T-cell (primary cell): ENCODE data around the gene PRSS2. TPM values are rescaled to one million over a fixed set of nuclear protein-coding genes. Genes with fewer than 3 reads are reported as not detected.

Source experiments
- ATAC-seq, 4 experiments: fragments of 200-7000 bp in 3 of 4; fragments of 150-1000 bp in 1 of 4; cut with Tn5 transposase; replicated peaks in 1 of 4; 1 replicate in 3 of 4; 2 replicates in 1 of 4; pipeline ENCODE4 v1.10.0; 2021; ENCODE audit warnings: moderate library complexity in 3 of 4, mild to moderate bottlenecking in 2 of 4, moderate number of reproducible peaks in 1 of 4
- CTCF ChIA-PET, 2 donors: fragments of 300-600 bp; sonication (Branson Sonifier 250); formaldehyde crosslinking; loops; one replicate each; lab custom pipeline; 2022; ENCODE audit warnings: antibody characterized with exemption in 2 of 2; lab: Charles Lee
- POLR2A ChIA-PET, 2 donors: fragments of 300-600 bp; sonication (Branson Sonifier 250); formaldehyde crosslinking; loops; one replicate each; lab custom pipeline; 2022; ENCODE audit warnings: antibody characterized with exemption in 2 of 2; lab: Charles Lee
- DNase-seq, 35 experiments: peaks; one replicate each; pipeline versions ENCODE4 v3.0.0 to v3.0.0-alpha.2; 2013 to 2023
- H3K27ac ChIP-seq: one replicate; pipeline ENCODE4 v1.5.1; 2013; ENCODE audit warnings: low read length
- H3K27me3 ChIP-seq, 2 experiments: replicated peaks in 1 of 2; 1 replicate in 1 of 2; 2 replicates in 1 of 2; pipeline versions ENCODE4 v1.6.1 to v1.7.0; 2013; ENCODE audit warnings: low read length in 1 of 2, mixed read lengths in 1 of 2; ENCODE audit not compliant: control insufficient read depth in 2 of 2, insufficient read depth in 2 of 2; ENCODE audit errors: extremely low read depth in 1 of 2
- H3K36me3 ChIP-seq, 2 donors: 1 replicate in 1 of 2; 2 replicates in 1 of 2; pipeline versions ENCODE4 v1.6.1 to v1.7.0; 2013; ENCODE audit warnings: low read length in 1 of 2; ENCODE audit not compliant: control insufficient read depth in 2 of 2, insufficient read depth in 1 of 2; ENCODE audit errors: extremely low read depth in 1 of 2
- H3K4me1 ChIP-seq, 2 experiments: 1 replicate in 1 of 2; 2 replicates in 1 of 2; pipeline versions ENCODE4 v1.6.1 to v1.7.0; 2013; ENCODE audit warnings: low read length in 2 of 2, mixed read lengths in 1 of 2; ENCODE audit not compliant: insufficient read depth in 2 of 2, control insufficient read depth in 1 of 2; ENCODE audit errors: extremely low read depth in 1 of 2
- H3K4me3 ChIP-seq, 2 donors: 1 replicate in 1 of 2; 2 replicates in 1 of 2; pipeline versions ENCODE4 v1.5.1 to v1.7.0; 2013; ENCODE audit warnings: mild to moderate bottlenecking in 2 of 2, low read length in 1 of 2, moderate library complexity in 1 of 2; ENCODE audit not compliant: control insufficient read depth in 1 of 2; ENCODE audit errors: extremely low read depth in 1 of 2
- H3K9me3 ChIP-seq: 2 replicates; pipeline ENCODE4 v1.7.0; 2013
- H3K27ac Mint-ChIP-seq, 2 donors: one replicate each; pipeline ENCODE4 v1.8.0; 2020 to 2021; ENCODE audit warnings: mild to moderate bottlenecking in 2 of 2, mixed read lengths in 2 of 2
- H3K27me3 Mint-ChIP-seq, 2 donors: one replicate each; pipeline ENCODE4 v1.8.0; 2021 to 2022; ENCODE audit warnings: mixed read lengths in 2 of 2
- H3K36me3 Mint-ChIP-seq: one replicate; pipeline ENCODE4 v1.8.0; 2021; ENCODE audit warnings: mixed read lengths
- H3K4me1 Mint-ChIP-seq, 3 donors: one replicate each; pipeline ENCODE4 v1.8.0; 2020 to 2022; ENCODE audit warnings: mixed read lengths in 3 of 3, mild to moderate bottlenecking in 1 of 3
- H3K4me3 Mint-ChIP-seq, 3 donors: one replicate each; pipeline ENCODE4 v1.8.0; 2020 to 2022; ENCODE audit warnings: mild to moderate bottlenecking in 3 of 3, mixed read lengths in 3 of 3, moderate library complexity in 3 of 3
- H3K9me3 Mint-ChIP-seq, 3 donors: one replicate each; pipeline ENCODE4 v1.8.0; 2020 to 2022; ENCODE audit warnings: mixed read lengths in 3 of 3
- whole genome bisulfite sequencing: methylation state at CpG from one replicate; pipeline ENCODE4 v1.1.5; 2013; ENCODE audit warnings: missing lambda C conversion rate; ENCODE audit not compliant: insufficient coverage; 5-methylcytosine and 5-hydroxymethylcytosine counted together
- total RNA-seq, 35 experiments: library from RNA in 6 of 35; stranded (reverse) in 6 of 35; fragments of 120-200 nt in 1 of 35; gene quantifications; one replicate each; pipeline versions ENCODE4 v1.2.1 to v1.2.4 and lab custom pipeline; 2013 to 2026

Gene PRSS2
- total RNA-seq, 5 donors from 2014 or later (not counting 1 experiment from before 2014, with no cell fraction given): 47.1 to 64.6 (median 57.7) TPM; not detected in 2

DNA sequence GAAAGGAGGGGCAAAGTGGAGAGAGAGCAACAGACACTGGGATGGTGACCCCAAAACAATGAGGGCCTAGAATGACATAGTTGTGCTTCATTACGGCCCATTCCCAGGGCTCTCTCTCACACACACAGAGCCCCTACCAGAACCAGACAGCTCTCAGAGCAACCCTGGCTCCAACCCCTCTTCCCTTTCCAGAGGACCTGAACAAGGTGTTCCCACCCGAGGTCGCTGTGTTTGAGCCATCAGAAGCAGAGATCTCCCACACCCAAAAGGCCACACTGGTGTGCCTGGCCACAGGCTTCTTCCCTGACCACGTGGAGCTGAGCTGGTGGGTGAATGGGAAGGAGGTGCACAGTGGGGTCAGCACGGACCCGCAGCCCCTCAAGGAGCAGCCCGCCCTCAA lies 20.7 kb downstream of the PRSS2 start:
- no peaks in the 10 kb centered on the region for H3K9me3 ChIP-seq
- peaks cover 39 to 56% (median 46%) of the 10 kb centered on the region in 3 donors for H3K4me1 Mint-ChIP-seq
- CTCF ChIA-PET: interaction anchor here (0.7 to 10.0 kb wide), 4 partner anchors 18 to 159 kb away, joined by 3 to 382 read pairs (median 4); no protein-coding TSS in a partner anchor
- WGBS: 17% methylated on average over 1 of the region's 7 CpGs
- POLR2A ChIA-PET: interaction anchor here (0.8 to 12.9 kb wide), 4 partner anchors 18 to 445 kb away, joined by 3 to 577 read pairs (median 98); no protein-coding TSS in a partner anchor
- H3K4me3 ChIP-seq: peak overlapping the region; percentile 59 to 91
- peaks cover 23 to 47% of the 10 kb centered on the region in 2 experiments for H3K4me1 ChIP-seq
- DNase-seq: peak in 3 of 35 experiments; percentile 8 to 23 (median 9)
- H3K27ac Mint-ChIP-seq: peak overlapping the region; percentile 100
- no peak for ATAC-seq
- no peaks in the 10 kb centered on the region for H3K27me3 Mint-ChIP-seq
- H3K27me3 ChIP-seq: no peaks in the 10 kb centered on the region
- peaks cover 0 to 41% of the 10 kb centered on the region in 2 donors for H3K36me3 ChIP-seq
- peak overlapping the region; percentile 97 for H3K27ac ChIP-seq
- H3K4me3 Mint-ChIP-seq: peak overlapping the region; percentile 93 to 97 (median 96)
- H3K36me3 Mint-ChIP-seq: peaks cover 61% of the 10 kb centered on the region
- no peaks in the 10 kb centered on the region for H3K9me3 Mint-ChIP-seq

DNA sequence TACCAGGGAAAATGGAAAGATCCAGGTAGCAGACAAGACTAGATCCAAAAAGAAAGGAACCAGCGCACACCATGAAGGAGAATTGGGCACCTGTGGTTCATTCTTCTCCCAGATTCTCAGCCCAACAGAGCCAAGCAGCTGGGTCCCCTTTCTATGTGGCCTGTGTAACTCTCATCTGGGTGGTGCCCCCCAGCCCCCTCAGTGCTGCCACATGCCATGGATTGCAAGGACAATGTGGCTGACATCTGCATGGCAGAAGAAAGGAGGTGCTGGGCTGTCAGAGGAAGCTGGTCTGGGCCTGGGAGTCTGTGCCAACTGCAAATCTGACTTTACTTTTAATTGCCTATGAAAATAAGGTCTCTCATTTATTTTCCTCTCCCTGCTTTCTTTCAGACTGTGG lies 21.4 kb downstream of the PRSS2 start:
- ChIA-PET CTCF (interaction anchor here in 1 of 2 donors (1.1 kb wide), 1 partner anchor 127 kb away, joined by 4 read pairs; no protein-coding TSS in a partner anchor), POLR2A (interaction anchor here (10.8 to 12.9 kb wide), 2 partner anchors 18 kb away, joined by 187 to 577 read pairs; no protein-coding TSS in a partner anchor)
- Mint-ChIP-seq H3K36me3 (peaks cover 58% of the 10 kb centered on the region), H3K9me3 (no peaks in the 10 kb centered on the region), H3K4me1 (peaks cover 39 to 56% (median 46%) of the 10 kb centered on the region in 3 donors), H3K27me3 (no peaks in the 10 kb centered on the region), H3K27ac (peak overlapping the region; percentile 100), H3K4me3 (peak overlapping the region; percentile 93 to 97 (median 96))
- H3K27me3 ChIP-seq: no peaks in the 10 kb centered on the region
- peaks cover 0 to 41% of the 10 kb centered on the region in 2 donors for H3K36me3 ChIP-seq
- H3K4me3 ChIP-seq: peak overlapping the region; percentile 47 to 91
- H3K4me1 ChIP-seq: peaks cover 23 to 47% of the 10 kb centered on the region in 2 experiments
- peak overlapping the region; percentile 97 for H3K27ac ChIP-seq
- ATAC-seq (no peak), DNase-seq (peak in 2 of 35 experiments; percentile 12 to 26)
- H3K9me3 ChIP-seq: no peaks in the 10 kb centered on the region
- WGBS: 20% methylated on average over 1 of the region's 1 CpG

- Histone ChIP-seq H3K27me3 (no peaks in the 10 kb centered on the region), H3K4me1 (peaks cover 23 to 47% of the 10 kb centered on the region in 2 experiments), H3K36me3 (peaks cover 0 to 44% of the 10 kb centered on the region in 2 donors), H3K9me3 (no peaks in the 10 kb centered on the region), H3K27ac (peak overlapping the region; percentile 97), H3K4me3 (peak overlapping the region; percentile 47 to 91)
- Mint-ChIP-seq H3K27me3 (peaks cover 0 to 1% of the 10 kb centered on the region in 2 donors), H3K27ac (peak overlapping the region; percentile 100), H3K9me3 (no peaks in the 10 kb centered on the region), H3K4me3 (peak overlapping the region; percentile 93 to 97 (median 96)), H3K36me3 (peaks cover 62% of the 10 kb centered on the region), H3K4me1 (peaks cover 39 to 56% (median 46%) of the 10 kb centered on the region in 3 donors)
- ChIA-PET POLR2A (interaction anchor here (0.9 to 12.9 kb wide), 3 partner anchors 8 to 18 kb away, joined by 12 to 577 read pairs (median 187); no protein-coding TSS in a partner anchor), CTCF (interaction anchor here in 1 of 2 donors (0.7 to 8.1 kb wide), 4 partner anchors 8 to 128 kb away, joined by 3 to 116 read pairs (median 4); no protein-coding TSS in a partner anchor)
- WGBS: no CpG with 5 or more reads among the region's 2 CpGs
- peak in 2 of 35 experiments; percentile 3 to 26 for DNase-seq
- ATAC-seq: no peak
Measured at GRCh38 chr7:142792593-142792992, 21.8 kb downstream of the PRSS2 start.

- Mint-ChIP-seq H3K27me3 (peaks cover 0 to 3% of the 10 kb centered on the region in 2 donors), H3K36me3 (peaks cover 62% of the 10 kb centered on the region), H3K27ac (peak overlapping the region; percentile 100), H3K4me3 (peak overlapping the region; percentile 93 to 97 (median 96)), H3K9me3 (no peaks in the 10 kb centered on the region), H3K4me1 (peaks cover 39 to 56% (median 46%) of the 10 kb centered on the region in 3 donors)
- CTCF ChIA-PET: interaction anchor here (0.7 to 8.1 kb wide), 5 partner anchors 8 to 128 kb away, joined by 3 to 116 read pairs (median 4); no protein-coding TSS in a partner anchor
- ATAC-seq (no peak), DNase-seq (peak in 1 of 35 experiments; percentile 3)
- peak overlapping the region in 1 of 2 donors; percentile 91 for H3K4me3 ChIP-seq
- peaks cover 0 to 48% of the 10 kb centered on the region in 2 donors for H3K36me3 ChIP-seq
- H3K9me3 ChIP-seq: no peaks in the 10 kb centered on the region
- 17% methylated on average over 1 of the region's 5 CpGs for WGBS
- no peaks in the 10 kb centered on the region for H3K27me3 ChIP-seq
- H3K4me1 ChIP-seq: peaks cover 23 to 47% of the 10 kb centered on the region in 2 experiments
- POLR2A ChIA-PET: interaction anchor here (0.6 to 12.9 kb wide), 4 partner anchors 9 to 598 kb away, joined by 3 to 577 read pairs (median 100); no protein-coding TSS in a partner anchor
- peak overlapping the region; percentile 97 for H3K27ac ChIP-seq
Measured at GRCh38 chr7:142793156-142793555, 22.4 kb downstream of the PRSS2 start.

GRCh38 chr7:142795339-142795863 lies 24.6 kb downstream of the PRSS2 start:
- POLR2A ChIA-PET: interaction anchor here (0.6 to 8.4 kb wide), 6 partner anchors 9 to 275 kb away, joined by 3 to 337 read pairs (median 116); no protein-coding TSS in a partner anchor

More at GRCh38 chr7:142795339-142795863, 24.6 kb downstream of the PRSS2 start:
- Mint-ChIP-seq H3K27ac (peak overlapping the region; percentile 100), H3K4me3 (peak overlapping the region; percentile 93 to 100 (median 99)), H3K9me3 (no peaks in the 10 kb centered on the region), H3K36me3 (peaks cover 62% of the 10 kb centered on the region), H3K27me3 (peaks cover 0 to 3% of the 10 kb centered on the region in 2 donors), H3K4me1 (peaks cover 59 to 68% (median 68%) of the 10 kb centered on the region in 3 donors)
- Histone ChIP-seq H3K36me3 (peaks cover 0 to 45% of the 10 kb centered on the region in 2 donors), H3K9me3 (no peaks in the 10 kb centered on the region), H3K27ac (peak overlapping the region; percentile 97), H3K27me3 (no peaks in the 10 kb centered on the region), H3K4me3 (peak overlapping the region; percentile 92 to 97), H3K4me1 (peaks cover 34 to 55% of the 10 kb centered on the region in 2 experiments)
- DNase-seq: peak in 32 of 35 experiments; percentile 46 to 79 (median 64)
- peak; percentile 25 to 49 (median 38) for ATAC-seq
- CTCF ChIA-PET: interaction anchor here in 1 of 2 donors (0.7 to 8.1 kb wide), 2 partner anchors 10 to 14 kb away, joined by 6 to 116 read pairs; no protein-coding TSS in a partner anchor
- no CpG with 5 or more reads among the region's 5 CpGs for WGBS
